GM12878 (cell line): ENCODE measurements around the gene ZNF837. TPM values are rescaled to one million over a fixed set of nuclear protein-coding genes. Genes with fewer than 3 reads are reported as not detected.
A peak's percentile ranks its signal among the peaks of the same experiment; 100 is the strongest.

ENCODE experiments used
- ATAC-seq: fragments of 200-7000 bp; cut with Tn5 transposase; 3 replicates; pipeline ENCODE4 v1.9.1; 2020; ENCODE audit warnings: mild to moderate bottlenecking, moderate library complexity
- BruUV-seq: library from RNA; stranded (reverse); fragments of 400-500 nt; replicated peaks from 2 replicates; lab custom pipeline; 2021; lab: Mats Ljungman, UMichigan
- CTCF ChIA-PET: fragments of 300-600 bp; sonication (Branson Sonifier 250); formaldehyde crosslinking; extraction: SDS; loops from one replicate; lab custom pipeline; 2021; ENCODE audit warnings: inconsistent platforms; lab: Yijun Ruan, JAX
- POLR2A ChIA-PET: fragments of 350-600 bp; formaldehyde crosslinking; extraction: SDS; loops from one replicate; lab custom pipeline; 2021; ENCODE audit warnings: inconsistent platforms; lab: Charles Lee
- RAD21 ChIA-PET: fragments of 300-600 bp; sonication (Branson Sonifier 250); formaldehyde crosslinking; loops from one replicate; lab custom pipeline; 2023; ENCODE audit warnings: antibody characterized with exemption; ENCODE audit not compliant: unreplicated experiment; lab: Charles Lee
- SMC1A ChIA-PET: fragments of 300-600 bp; sonication (Branson Sonifier 250); formaldehyde crosslinking; loops from one replicate; lab custom pipeline; 2023; ENCODE audit not compliant: unreplicated experiment, uncharacterized antibody; lab: Charles Lee
- DNase-seq: peaks from one replicate; pipeline ENCODE4 v3.0.0-alpha.2; 2011; ENCODE audit warnings: low read depth, low spot score
- FAIRE-seq: peaks from 3 replicates; lab custom pipeline; 2011; peaks lifted over from hg19 to GRCh38; lab: Jason Lieb, UNC
- H2AFZ ChIP-seq: 2 replicates; pipeline ENCODE4 v1.6.0; 2011; ENCODE audit warnings: low read depth, low read length, control low read depth; ENCODE audit not compliant: control insufficient read depth
- H3K27ac ChIP-seq: 2 replicates; pipeline ENCODE4 v1.5.1; 2011; ENCODE audit warnings: control low read depth; ENCODE audit not compliant: control insufficient read depth, insufficient read depth
- H3K27me3 ChIP-seq, 2 experiments: replicated peaks in 1 of 2; 2 replicates each; pipeline versions ENCODE4 v1.6.0 to v1.6.1; 2011; ENCODE audit warnings: low read length in 1 of 2; ENCODE audit not compliant: control insufficient read depth in 2 of 2, insufficient read depth in 2 of 2
- H3K36me3 ChIP-seq, 2 experiments: 2 replicates each; pipeline ENCODE4 v1.5.1; 2011; ENCODE audit warnings: low read length in 1 of 2; ENCODE audit not compliant: control insufficient read depth in 2 of 2, insufficient read depth in 2 of 2
- H3K4me1 ChIP-seq: 2 replicates; pipeline ENCODE4 v1.6.1; 2011; ENCODE audit warnings: mild to moderate bottlenecking, low read length, moderate library complexity, mixed read lengths; ENCODE audit not compliant: control insufficient read depth, insufficient read depth
- H3K4me2 ChIP-seq: 2 replicates; pipeline ENCODE4 v1.6.0; 2011; ENCODE audit warnings: control low read depth; ENCODE audit not compliant: control insufficient read depth, insufficient read depth
- H3K4me3 ChIP-seq: fragments of 200-600 bp; sonication (generic); 2 replicates; pipeline ENCODE4 v1.5.1; 2016
- H3K79me2 ChIP-seq: 2 replicates; pipeline ENCODE4 v1.6.0; 2011; ENCODE audit warnings: low read length; ENCODE audit not compliant: control insufficient read depth, insufficient read depth
- H3K9ac ChIP-seq: 2 replicates; pipeline ENCODE4 v1.8.0; 2011; ENCODE audit warnings: low read length, control low read depth, mixed read lengths; ENCODE audit not compliant: control insufficient read depth, insufficient read depth
- H3K9me3 ChIP-seq: replicated peaks from 3 replicates; pipeline ENCODE4 v1.5.1; 2011; ENCODE audit warnings: mild to moderate bottlenecking, low read length; ENCODE audit not compliant: control insufficient read depth, insufficient read depth
- H4K20me1 ChIP-seq: 2 replicates; pipeline ENCODE4 v1.6.0; 2011; ENCODE audit not compliant: control insufficient read depth, insufficient read depth
- CHD1 ChIP-seq: IDR thresholded peaks from 2 replicates; pipeline ENCODE4 v1.6.1; 2012; ENCODE audit warnings: low read depth, low read length, improper control_type of control experiment
- EED ChIP-seq: sonication (generic); IDR thresholded peaks from 2 replicates; pipeline ENCODE4 v1.6.1; 2016; ENCODE audit warnings: antibody characterized with exemption, low read depth
- EGR1 ChIP-seq, 2 experiments: IDR thresholded peaks; 1 replicate in 1 of 2; 2 replicates in 1 of 2; pipeline ENCODE4 v1.6.1; 2011 to 2012; ENCODE audit warnings: low read depth in 2 of 2, low read length in 2 of 2, borderline replicate concordance in 1 of 2, mild to moderate bottlenecking in 1 of 2, moderate library complexity in 1 of 2
- KAT2A ChIP-seq: conservative IDR thresholded peaks from 2 replicates; pipeline ENCODE4 v1.6.1; 2011; ENCODE audit warnings: low read depth, low read length; ENCODE audit not compliant: control insufficient read depth
- RAD21 ChIP-seq: IDR thresholded peaks from 2 replicates; pipeline ENCODE4 v1.6.1; 2011; ENCODE audit warnings: mild to moderate bottlenecking, low read depth, low read length, moderate library complexity; ENCODE audit not compliant: insufficient read depth
- RUNX3 ChIP-seq: IDR thresholded peaks from 2 replicates; pipeline ENCODE4 v1.6.1; 2012; ENCODE audit warnings: low read length, inconsistent platforms
- SMC3 ChIP-seq: IDR thresholded peaks from 2 replicates; pipeline ENCODE4 v1.6.1; 2011; ENCODE audit warnings: low read length, improper control_type of control experiment, borderline replicate concordance
- WGBS: methylation state at CpG from one replicate; pipeline ENCODE4 v1.1.6; 2016; ENCODE audit warnings: low lambda C conversion rate; ENCODE audit not compliant: insufficient replicate concordance, insufficient coverage; ENCODE audit errors: missing lambda C conversion rate; 5-methylcytosine and 5-hydroxymethylcytosine counted together
- in situ Hi-C: fragments of 300-500 bp; cut with MboI; formaldehyde crosslinking; loops from 9 replicates; pipeline ENCODE4 v1.14.3; 2018; ENCODE audit warnings: mixed read lengths
- intact Hi-C: fragments of 100-400 bp; cut with micrococcal nuclease; formaldehyde crosslinking; loops from one replicate; pipeline ENCODE4 v1.14.2; 2022; ENCODE audit not compliant: unreplicated experiment
- polyA plus RNA-seq, 11 experiments: library from polyadenylated mRNA; depleted of rRNA in 4 of 11; unstranded in 6 of 11; stranded (reverse) in 5 of 11; fragments of >200 nt; fragmentation: Nextera tagmentation in 4 of 11; fragmentation: Illumina TruSeq in 1 of 11; extraction: Ambion mirVana in 4 of 11; extraction: Trizol in 1 of 11; gene quantifications; 1 replicate in 1 of 11; 2 replicates in 10 of 11; pipeline versions ENCODE4 v1.2.1 to v1.2.3, GENCODE V29; 2011 to 2016; ENCODE audit warnings: inconsistent platforms in 2 of 11, missing spikeins in 2 of 11, low read depth in 1 of 11
- total RNA-seq, 4 experiments: library from RNA; depleted of rRNA in 3 of 4; stranded (reverse); fragments of >200 nt in 3 of 4; fragmentation: Illumina TruSeq in 1 of 4; extraction: Trizol in 1 of 4; gene quantifications; 2 replicates each; pipeline versions ENCODE4 v1.2.1 to v1.2.3, GENCODE V29; 2013 to 2021
- TF ChIP-seq, protein P1 (sequence below), 3 experiments: IDR thresholded peaks in 2 of 3; conservative IDR thresholded peaks in 1 of 3; 2 replicates each; pipeline ENCODE4 v1.5.1; 2011; ENCODE audit warnings: low read depth in 3 of 3, low read length in 3 of 3, mild to moderate bottlenecking in 3 of 3, control low read depth in 2 of 3, moderate library complexity in 2 of 3, inconsistent platforms in 1 of 3, mixed read lengths in 1 of 3; ENCODE audit not compliant: control insufficient read depth in 2 of 3, insufficient read depth in 1 of 3; ENCODE audit errors: extremely low read depth in 1 of 3

ZNF837 gene
- total and polyA plus RNA-seq, 10 of the 15 experiments (the other 5 are each of a cell fraction or from before 2014, with no cell fraction given), result 0.07 to 2.9 (median 2.0) TPM; not detected in 2

DNA sequence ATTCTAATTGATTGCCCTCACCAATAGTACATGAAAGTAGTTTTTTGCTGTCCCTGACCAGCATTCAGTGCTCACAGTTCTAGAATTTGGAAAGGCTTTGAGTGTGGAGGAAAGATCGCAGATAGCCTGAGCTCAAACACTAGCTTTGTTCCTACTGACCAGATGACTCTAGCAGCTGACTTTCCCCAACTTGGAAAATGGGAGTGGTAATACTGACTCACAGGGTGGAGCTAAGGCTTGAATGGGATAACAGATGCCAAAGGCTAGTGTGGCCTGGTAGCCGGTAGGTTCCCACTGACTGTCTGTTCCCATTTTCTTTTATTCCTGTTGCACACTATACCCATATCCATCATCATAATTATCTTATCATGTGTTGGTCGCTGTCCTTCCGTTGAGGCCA is 50.4 kb downstream of the ZNF837 start:
- ChIA-PET POLR2A (interaction anchor here (0.5 to 0.7 kb wide), 2 partner anchors 82 to 414 kb away, joined by 3 to 4 read pairs; no protein-coding TSS in a partner anchor), RAD21 (interaction anchor here (1.3 kb wide), 1 partner anchor 32 kb away, joined by 4 read pairs; the partner anchor contains the start of gene ZNF497), CTCF (interaction anchor here (0.7 kb wide), 1 partner anchor 21 kb away, joined by 3 read pairs; no protein-coding TSS in a partner anchor), SMC1A (no interaction called here)
- TF ChIP-seq EED, result no peak
- H3K4me1 ChIP-seq, result peaks cover 5% of the 10 kb centered on the region
- H3K79me2 ChIP-seq, result peaks cover 21% of the 10 kb centered on the region
- no peak overlapping the region for H2AFZ ChIP-seq
- H3K27ac ChIP-seq, result no peak overlapping the region
- intact Hi-C loops, result no loop called here
- no peak overlapping the region for H3K4me2 ChIP-seq
- no peak for DNase-seq
- H3K9ac ChIP-seq, result no peak overlapping the region
- 100% methylated on average over 4 of the region's 4 CpGs for WGBS
- no peak for FAIRE-seq
- H3K4me3 ChIP-seq, result no peak overlapping the region
- H3K36me3 ChIP-seq, result peaks cover 2 to 4% of the 10 kb centered on the region in 2 experiments; a peak in 1 of 4 replicates
- H4K20me1 ChIP-seq, result no peaks in the 10 kb centered on the region
- no peaks in the 10 kb centered on the region for H3K9me3 ChIP-seq
- no peak for ATAC-seq
- H3K27me3 ChIP-seq, result no peaks in the 10 kb centered on the region
- in situ Hi-C loops, result no loop called here
- no TSS peak for BruUV-seq

DNA sequence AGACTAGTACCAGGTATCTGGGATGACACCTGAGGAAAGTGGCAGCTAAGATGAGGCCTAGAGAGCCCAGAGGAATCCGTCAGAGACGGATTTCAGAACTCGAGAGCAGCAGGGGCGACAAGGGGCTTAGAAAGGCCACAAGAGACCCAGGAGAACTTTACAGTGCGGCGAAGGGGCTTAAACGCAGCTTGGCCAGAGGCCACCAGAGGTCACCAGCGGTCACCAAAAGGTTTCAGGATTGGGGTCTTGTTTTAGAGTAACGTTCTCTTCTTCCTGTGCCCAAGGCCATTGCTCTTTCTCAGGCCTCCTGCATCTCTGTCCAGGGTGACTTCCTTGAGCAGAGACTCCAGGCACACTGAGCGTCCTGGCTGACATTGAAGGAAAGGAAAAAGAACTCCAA is 51.8 kb downstream of the ZNF837 start:
- CTCF ChIA-PET, result interaction anchor here (1.0 to 1.3 kb wide), 2 partner anchors 140 to 193 kb away, joined by 3 read pairs; no protein-coding TSS in a partner anchor
- H3K27me3 ChIP-seq, result no peaks in the 10 kb centered on the region
- no peak overlapping the region for H3K27ac ChIP-seq
- peak overlapping the region; percentile 70; the same call in 1 of the 2 replicates for H3K4me2 ChIP-seq
- BruUV-seq, result no TSS peak
- in situ Hi-C loops, result no loop called here
- no peak for FAIRE-seq
- H3K36me3 ChIP-seq, result no peaks in the 10 kb centered on the region
- TF ChIP-seq CHD1 (no peak), RUNX3 (peak; percentile 31; the same call in 1 of the 2 replicates), KAT2A (no peak), EGR1 (IDR thresholded peaks at IDR 0.05; ENCODE audit: borderline replicate concordance in 1 of 2, low read depth in 2 of 2, low read length in 2 of 2) (no peak), SMC3 (peak; percentile 44), RAD21 (peak; percentile 72)
- TF ChIP-seq, protein P1, sequence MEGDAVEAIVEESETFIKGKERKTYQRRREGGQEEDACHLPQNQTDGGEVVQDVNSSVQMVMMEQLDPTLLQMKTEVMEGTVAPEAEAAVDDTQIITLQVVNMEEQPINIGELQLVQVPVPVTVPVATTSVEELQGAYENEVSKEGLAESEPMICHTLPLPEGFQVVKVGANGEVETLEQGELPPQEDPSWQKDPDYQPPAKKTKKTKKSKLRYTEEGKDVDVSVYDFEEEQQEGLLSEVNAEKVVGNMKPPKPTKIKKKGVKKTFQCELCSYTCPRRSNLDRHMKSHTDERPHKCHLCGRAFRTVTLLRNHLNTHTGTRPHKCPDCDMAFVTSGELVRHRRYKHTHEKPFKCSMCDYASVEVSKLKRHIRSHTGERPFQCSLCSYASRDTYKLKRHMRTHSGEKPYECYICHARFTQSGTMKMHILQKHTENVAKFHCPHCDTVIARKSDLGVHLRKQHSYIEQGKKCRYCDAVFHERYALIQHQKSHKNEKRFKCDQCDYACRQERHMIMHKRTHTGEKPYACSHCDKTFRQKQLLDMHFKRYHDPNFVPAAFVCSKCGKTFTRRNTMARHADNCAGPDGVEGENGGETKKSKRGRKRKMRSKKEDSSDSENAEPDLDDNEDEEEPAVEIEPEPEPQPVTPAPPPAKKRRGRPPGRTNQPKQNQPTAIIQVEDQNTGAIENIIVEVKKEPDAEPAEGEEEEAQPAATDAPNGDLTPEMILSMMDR (IDR thresholded peaks at IDR 0.05 in 2 of 3, conservative IDR thresholded peaks at IDR 0.05 in 1 of 3; ENCODE audit: control insufficient read depth in 2 of 3, extremely low read depth in 1 of 3, insufficient read depth in 1 of 3, low read depth in 3 of 3, low read length in 3 of 3), result peak; percentile 40 to 53 (median 42)
- TF ChIP-seq, all 136 proteins: peak for 4
- RAD21 ChIA-PET, result interaction anchor here (1.0 kb wide), 1 partner anchor 33 kb away, joined by 3 read pairs; the partner anchor contains the start of gene ZNF497
- Histone ChIP-seq H3K79me2 (peaks cover 21% of the 10 kb centered on the region), H3K4me3 (no peak overlapping the region), H3K9me3 (no peaks in the 10 kb centered on the region), H4K20me1 (no peaks in the 10 kb centered on the region), H2AFZ (no peak overlapping the region), H3K4me1 (peaks cover 5% of the 10 kb centered on the region), H3K9ac (no peak overlapping the region)
- ATAC-seq (no peak), DNase-seq (no peak)
- WGBS, result 66% methylated on average over 10 of the region's 10 CpGs
- intact Hi-C loops, result loop anchor here (5.0 kb wide), 2 partner anchors 138 to 188 kb away; partner anchors contain the start of genes ZBTB45 and ZNF324
- SMC1A ChIA-PET, result interaction anchor here (1.6 kb wide), 1 partner anchor 50 kb away, joined by 3 read pairs; no protein-coding TSS in a partner anchor
- POLR2A ChIA-PET, result interaction anchor here (1.0 kb wide), 1 partner anchor 19 kb away, joined by 4 read pairs; no protein-coding TSS in a partner anchor
